ENCODE results near the gene ILDR1. TPM values are rescaled to one million over a fixed set of nuclear protein-coding genes. Genes with fewer than 3 reads are reported as not detected.

ILDR1 gene
- total and polyA plus RNA-seq, 7 experiments from 2014 or later = 0.19 to 0.31 TPM; not detected in 5

DNA sequence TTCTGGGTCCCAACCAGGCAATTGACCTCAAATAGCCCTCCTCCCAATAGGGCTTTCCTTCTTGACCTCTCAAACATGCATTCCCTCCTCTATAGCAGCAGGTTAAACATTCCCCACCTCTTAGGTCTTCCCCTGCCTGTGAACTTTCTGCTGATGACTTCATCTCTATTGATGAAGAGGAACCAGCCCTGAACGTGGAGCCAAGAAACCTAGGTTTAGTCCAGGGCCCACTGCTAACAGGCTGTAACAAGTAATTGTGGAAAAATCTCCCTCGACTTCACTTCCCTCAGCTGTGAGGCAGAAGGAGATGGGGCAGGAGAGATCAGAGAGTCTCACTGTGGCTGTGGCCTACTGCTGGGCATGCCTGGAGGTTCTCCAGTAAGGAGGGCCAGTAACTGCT, 24.7 kb downstream of the ILDR1 start:
- Mint-ChIP-seq H3K9me3 (no peaks in the 10 kb centered on the region), H3K36me3 (no peaks in the 10 kb centered on the region), H3K4me1 (peaks cover 4 to 26% (median 7%) of the 10 kb centered on the region in 7 donors), H3K4me3 (no peak overlapping the region), H3K27me3 (peaks cover 2 to 16% (median 9%) of the 10 kb centered on the region in 5 donors), H3K27ac (peak overlapping the region in 1 of 9 donors; percentile 7)
- no peak for DNase-seq
- Histone ChIP-seq H3K4me3 (ENCODE audit: low read length) (no peak overlapping the region), H3K27ac (ENCODE audit: low read depth, low read length) (no peak overlapping the region), H3K27me3 (ENCODE audit: control insufficient read depth in 2 of 2, insufficient read depth in 2 of 2, low read length in 2 of 2) (no peaks in the 10 kb centered on the region), H3K36me3 (ENCODE audit: control insufficient read depth in 2 of 3, insufficient read depth in 3 of 3, low read length in 3 of 3) (no peaks in the 10 kb centered on the region), H3K4me1 (ENCODE audit: control insufficient read depth in 2 of 2, insufficient read depth in 2 of 2, low read length in 2 of 2) (no peaks in the 10 kb centered on the region), H3K9me3 (ENCODE audit: control insufficient read depth in 2 of 3, low read length in 3 of 3) (no peaks in the 10 kb centered on the region)
- CTCF ChIA-PET = no interaction called here
- intact Hi-C loops (cut with micrococcal nuclease) = loop anchor here in 1 of 2 donors (5.0 kb wide), 1 partner anchor 95 kb away; no protein-coding TSS in a partner anchor
- POLR2A ChIA-PET = no interaction called here
- no peak for ATAC-seq

DNA sequence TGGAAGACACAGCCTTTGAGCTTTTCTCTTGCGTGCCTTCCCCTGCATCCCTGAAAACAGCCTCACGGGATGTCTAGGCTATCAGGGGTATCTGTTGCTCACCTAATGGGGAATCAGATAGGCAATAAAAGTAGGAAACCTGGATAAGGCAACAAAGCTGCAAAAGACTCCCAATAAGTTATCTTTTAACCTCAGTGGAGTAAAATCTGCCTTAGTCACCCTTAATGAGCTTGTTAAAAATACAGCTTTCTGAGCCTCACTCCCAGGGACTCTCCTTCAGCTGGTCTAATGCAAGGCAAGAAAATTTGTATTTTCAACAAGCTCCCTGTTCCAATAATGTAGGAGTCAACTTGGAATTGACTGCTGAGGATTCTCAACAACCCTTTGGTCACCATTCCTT, 25.6 kb downstream of the ILDR1 start:
- Histone ChIP-seq H3K4me1 (ENCODE audit: control insufficient read depth in 2 of 2, insufficient read depth in 2 of 2, low read length in 2 of 2) (no peaks in the 10 kb centered on the region), H3K27me3 (ENCODE audit: control insufficient read depth in 2 of 2, insufficient read depth in 2 of 2, low read length in 2 of 2) (no peaks in the 10 kb centered on the region), H3K36me3 (ENCODE audit: control insufficient read depth in 2 of 3, insufficient read depth in 3 of 3, low read length in 3 of 3) (no peaks in the 10 kb centered on the region), H3K4me3 (ENCODE audit: low read length) (no peak overlapping the region), H3K9me3 (ENCODE audit: control insufficient read depth in 2 of 3, low read length in 3 of 3) (no peaks in the 10 kb centered on the region), H3K27ac (ENCODE audit: low read depth, low read length) (no peak overlapping the region)
- intact Hi-C loops (cut with micrococcal nuclease) = loop anchor here in 1 of 2 donors (5.0 kb wide), 1 partner anchor 96 kb away; no protein-coding TSS in a partner anchor
- no peaks in the 10 kb centered on the region for H3K9me3 Mint-ChIP-seq
- H3K27ac Mint-ChIP-seq = peak overlapping the region in 1 of 9 donors; percentile 5
- DNase-seq (no peak), ATAC-seq (no peak)
- H3K4me1 Mint-ChIP-seq = peaks cover 4 to 26% (median 7%) of the 10 kb centered on the region in 7 donors
- ChIA-PET POLR2A (no interaction called here), CTCF (interaction anchor here (1.3 kb wide), 1 partner anchor 450 kb away, joined by 4 read pairs; the partner anchor contains the start of gene POLQ)
- no peak overlapping the region for H3K4me3 Mint-ChIP-seq
- no peaks in the 10 kb centered on the region for H3K36me3 Mint-ChIP-seq
- peaks cover 2 to 10% (median 6%) of the 10 kb centered on the region in 5 donors for H3K27me3 Mint-ChIP-seq

DNA sequence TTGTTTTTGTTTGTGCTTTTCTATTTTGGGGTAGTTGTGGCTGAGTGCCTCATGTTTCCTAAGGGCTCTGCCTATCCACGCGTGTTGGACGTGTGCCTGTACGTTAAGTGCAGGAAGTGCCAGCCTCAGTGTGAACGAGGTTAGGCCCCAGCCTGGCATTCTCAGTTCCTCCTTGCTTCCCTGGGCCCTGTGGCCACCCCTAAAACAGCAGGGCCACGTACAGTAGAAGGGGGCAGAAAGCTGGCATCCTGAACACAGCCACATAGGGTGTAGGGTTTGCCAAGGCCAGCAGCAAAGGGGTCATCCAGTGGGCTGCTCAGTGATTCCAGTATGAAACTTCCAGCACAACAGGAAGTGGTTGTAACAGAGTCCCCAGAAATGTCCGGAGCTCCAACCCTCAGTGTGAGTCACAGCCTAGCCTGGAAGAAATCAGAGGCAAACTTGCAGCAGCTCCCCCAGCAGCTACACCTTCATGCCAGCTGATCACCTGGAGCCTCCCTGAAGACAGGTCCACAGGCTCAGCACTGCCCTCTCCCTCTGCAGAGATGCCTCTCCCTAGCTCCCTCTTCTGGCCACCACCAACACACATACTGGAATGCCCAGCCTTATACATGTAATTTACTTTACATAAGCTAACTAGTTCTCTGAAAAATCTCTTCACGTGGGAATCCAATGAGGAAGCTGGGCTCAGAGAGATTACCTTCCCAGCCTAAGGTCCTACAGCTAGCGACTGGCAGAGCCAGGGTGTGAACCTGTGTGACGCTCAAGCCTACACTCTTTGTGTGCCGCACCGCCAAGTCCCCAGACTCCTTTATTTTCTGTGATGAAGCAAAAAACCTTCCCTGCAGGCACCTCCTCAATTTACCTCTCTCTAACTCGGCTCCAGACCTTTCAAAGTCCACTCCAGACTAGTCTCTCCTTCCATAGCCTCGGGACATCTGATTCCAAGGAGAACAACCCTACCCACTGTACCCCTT, 26.6 kb downstream of the ILDR1 start:
- Mint-ChIP-seq H3K9me3 (no peaks in the 10 kb centered on the region), H3K4me1 (peaks cover 4 to 26% (median 7%) of the 10 kb centered on the region in 7 donors), H3K4me3 (no peak overlapping the region), H3K27me3 (peaks cover 0 to 3% (median 0%) of the 10 kb centered on the region in 5 donors), H3K27ac (peak overlapping the region in 2 of 9 donors; percentile 7 to 54), H3K36me3 (no peaks in the 10 kb centered on the region)
- no peaks in the 10 kb centered on the region for H3K4me1 ChIP-seq (ENCODE audit: control insufficient read depth in 2 of 2, insufficient read depth in 2 of 2, low read length in 2 of 2)
- no peaks in the 10 kb centered on the region for H3K27me3 ChIP-seq (ENCODE audit: control insufficient read depth in 2 of 2, insufficient read depth in 2 of 2, low read length in 2 of 2)
- H3K9me3 ChIP-seq (ENCODE audit: control insufficient read depth in 2 of 3, low read length in 3 of 3) = no peaks in the 10 kb centered on the region
- ATAC-seq = peak; percentile 71
- no peak overlapping the region for H3K27ac ChIP-seq (ENCODE audit: low read depth, low read length)
- H3K4me3 ChIP-seq (ENCODE audit: low read length) = no peak overlapping the region
- DNase-seq = peak in 7 of 9 donors; percentile 9 to 40 (median 18)
- ChIA-PET POLR2A (no interaction called here), CTCF (interaction anchor here (1.0 to 1.3 kb wide), 2 partner anchors 448 to 449 kb away, joined by 3 to 4 read pairs; partner anchors contain the start of gene POLQ)
- intact Hi-C loops (cut with micrococcal nuclease) = loop anchor here (1.0 to 5.0 kb wide), 2 partner anchors 97 to 449 kb away; no protein-coding TSS in a partner anchor
- no peaks in the 10 kb centered on the region for H3K36me3 ChIP-seq (ENCODE audit: control insufficient read depth in 2 of 3, insufficient read depth in 3 of 3, low read length in 3 of 3)

DNA sequence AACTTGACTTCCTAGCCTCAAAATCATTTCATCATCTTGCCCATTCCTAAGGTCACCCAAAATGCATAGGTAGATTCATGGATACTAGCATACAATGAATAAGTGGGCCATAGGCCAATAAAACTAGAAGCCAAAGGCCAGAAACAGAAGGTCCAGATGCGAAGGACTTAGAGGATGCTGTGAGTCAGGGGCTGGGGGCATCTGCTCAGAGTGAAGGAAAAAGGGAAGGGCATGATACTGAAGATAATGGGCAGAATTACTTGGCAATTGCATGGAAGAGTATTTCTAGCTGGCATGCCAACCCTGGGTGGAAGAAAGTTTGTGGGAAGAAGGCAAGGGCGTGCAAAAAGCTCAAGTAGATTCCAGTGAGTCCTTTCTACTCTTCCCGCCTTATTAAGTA, 27.5 kb downstream of the ILDR1 start:
- intact Hi-C loops (cut with micrococcal nuclease) = no loop called here
- H3K27ac Mint-ChIP-seq = no peak overlapping the region
- no peaks in the 10 kb centered on the region for H3K9me3 Mint-ChIP-seq
- Histone ChIP-seq H3K4me3 (ENCODE audit: low read length) (no peak overlapping the region), H3K27ac (ENCODE audit: low read depth, low read length) (no peak overlapping the region), H3K27me3 (ENCODE audit: control insufficient read depth in 2 of 2, insufficient read depth in 2 of 2, low read length in 2 of 2) (no peaks in the 10 kb centered on the region), H3K4me1 (ENCODE audit: control insufficient read depth in 2 of 2, insufficient read depth in 2 of 2, low read length in 2 of 2) (no peaks in the 10 kb centered on the region), H3K36me3 (ENCODE audit: control insufficient read depth in 2 of 3, insufficient read depth in 3 of 3, low read length in 3 of 3) (no peaks in the 10 kb centered on the region), H3K9me3 (ENCODE audit: control insufficient read depth in 2 of 3, low read length in 3 of 3) (no peaks in the 10 kb centered on the region)
- no peak for DNase-seq
- peaks cover 4 to 26% (median 7%) of the 10 kb centered on the region in 7 donors for H3K4me1 Mint-ChIP-seq
- H3K36me3 Mint-ChIP-seq = no peaks in the 10 kb centered on the region
- ChIA-PET POLR2A (interaction anchor here (0.7 kb wide), 1 partner anchor 189 kb away, joined by 3 read pairs; no protein-coding TSS in a partner anchor), CTCF (no interaction called here)
- ATAC-seq = no peak
- peaks cover 0 to 3% (median 0%) of the 10 kb centered on the region in 5 donors for H3K27me3 Mint-ChIP-seq
- no peak overlapping the region for H3K4me3 Mint-ChIP-seq

DNA sequence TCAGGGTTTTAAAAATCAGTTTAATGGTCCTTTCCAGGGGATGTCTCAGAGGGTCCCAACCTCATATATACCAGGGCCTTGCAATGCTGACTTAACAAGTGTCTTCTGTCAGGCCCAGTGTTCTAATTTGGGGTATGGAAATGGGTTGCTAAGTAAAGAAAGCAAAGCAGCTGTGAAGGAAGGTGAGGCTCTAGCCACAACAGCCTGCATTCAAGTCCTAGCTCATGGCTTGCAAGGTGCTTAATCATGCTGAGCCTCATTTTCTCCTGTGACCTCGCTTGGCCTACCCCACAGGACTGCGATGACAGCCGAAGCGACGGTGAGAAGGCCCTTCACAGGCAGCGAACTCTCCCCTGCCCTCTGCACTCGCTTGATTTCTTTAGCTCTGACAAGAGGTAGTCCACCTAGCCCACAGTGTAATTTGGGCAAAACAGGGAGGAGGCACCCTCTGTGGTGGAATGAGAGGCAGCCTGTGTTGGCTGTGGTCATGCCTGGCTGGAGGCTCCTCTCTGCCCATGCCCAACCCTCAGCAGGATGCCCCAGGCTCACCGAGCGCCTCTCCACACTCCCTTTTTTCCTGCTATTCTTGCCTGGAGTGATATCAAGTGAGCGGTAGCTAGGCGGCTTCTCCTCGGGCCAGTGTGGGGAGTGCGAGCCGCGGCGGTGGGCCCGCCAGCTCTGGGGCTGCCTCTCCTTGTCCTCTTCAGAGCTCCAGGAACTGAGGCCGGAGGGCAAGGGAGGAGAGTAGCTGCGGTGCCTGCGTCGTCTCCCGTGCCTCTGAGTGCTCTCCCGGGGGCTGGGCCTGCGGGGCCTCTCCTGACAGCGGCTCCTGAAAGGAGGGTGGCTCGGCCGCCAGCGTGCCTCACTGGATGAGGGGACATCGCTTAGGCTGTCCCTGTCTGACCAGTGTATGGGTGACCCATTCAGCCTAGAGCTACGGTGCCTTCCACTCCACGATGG, 29.2 kb downstream of the ILDR1 start:
- H3K27ac ChIP-seq (ENCODE audit: low read depth, low read length) = no peak overlapping the region

DNA sequence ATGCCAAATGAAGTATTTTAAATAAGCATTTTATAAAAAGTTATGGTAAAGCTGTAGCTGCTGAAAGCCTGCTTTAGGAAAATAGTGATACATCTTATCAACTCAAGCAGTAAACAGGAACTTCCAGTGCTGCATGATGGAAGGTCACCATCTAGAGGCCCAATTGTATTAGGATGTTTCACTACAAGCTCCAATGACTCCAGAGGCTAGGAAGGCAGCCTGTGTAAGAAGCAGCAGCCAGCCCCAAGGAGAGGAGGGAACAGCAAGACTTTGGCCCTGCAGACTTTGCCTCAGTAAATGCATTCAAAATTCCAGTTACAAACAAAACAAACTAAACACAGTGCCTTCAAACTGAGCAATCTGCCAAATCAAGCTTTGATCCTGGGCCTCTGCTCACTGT, 32.1 kb downstream of the ILDR1 start:
- no peak overlapping the region for H3K27ac ChIP-seq (ENCODE audit: low read depth, low read length)
- DNase-seq (no peak), ATAC-seq (no peak)
- no peaks in the 10 kb centered on the region for H3K36me3 ChIP-seq (ENCODE audit: control insufficient read depth in 2 of 3, insufficient read depth in 3 of 3, low read length in 3 of 3)
- Mint-ChIP-seq H3K9me3 (peaks cover 0 to 7% (median 3%) of the 10 kb centered on the region in 11 donors), H3K36me3 (peaks cover 0 to 4% (median 0%) of the 10 kb centered on the region in 5 donors), H3K27ac (no peak overlapping the region), H3K4me1 (peaks cover 0 to 11% (median 0%) of the 10 kb centered on the region in 7 donors), H3K4me3 (no peak overlapping the region), H3K27me3 (peaks cover 0 to 19% (median 6%) of the 10 kb centered on the region in 5 donors)
- ChIA-PET CTCF (interaction anchor here (0.7 kb wide), 1 partner anchor 1724 kb away, joined by 3 read pairs; no protein-coding TSS in a partner anchor), POLR2A (no interaction called here)
- no peak overlapping the region for H3K4me3 ChIP-seq (ENCODE audit: low read length)
- intact Hi-C loops (cut with micrococcal nuclease) = no loop called here
- H3K27me3 ChIP-seq (ENCODE audit: control insufficient read depth in 2 of 2, insufficient read depth in 2 of 2, low read length in 2 of 2) = no peaks in the 10 kb centered on the region
- no peaks in the 10 kb centered on the region for H3K9me3 ChIP-seq (ENCODE audit: control insufficient read depth in 2 of 3, low read length in 3 of 3)
- H3K4me1 ChIP-seq (ENCODE audit: control insufficient read depth in 2 of 2, insufficient read depth in 2 of 2, low read length in 2 of 2) = no peaks in the 10 kb centered on the region

More for the DNA sequence above, 29.2 kb downstream of the ILDR1 start:
- H3K9me3 Mint-ChIP-seq = no peaks in the 10 kb centered on the region
- no peaks in the 10 kb centered on the region for H3K36me3 Mint-ChIP-seq
- H3K4me3 Mint-ChIP-seq = no peak overlapping the region
- Histone ChIP-seq H3K4me1 (ENCODE audit: control insufficient read depth in 2 of 2, insufficient read depth in 2 of 2, low read length in 2 of 2) (no peaks in the 10 kb centered on the region), H3K9me3 (ENCODE audit: control insufficient read depth in 2 of 3, low read length in 3 of 3) (no peaks in the 10 kb centered on the region), H3K27me3 (ENCODE audit: control insufficient read depth in 2 of 2, insufficient read depth in 2 of 2, low read length in 2 of 2) (no peaks in the 10 kb centered on the region), H3K4me3 (ENCODE audit: low read length) (no peak overlapping the region), H3K36me3 (ENCODE audit: control insufficient read depth in 2 of 3, insufficient read depth in 3 of 3, low read length in 3 of 3) (no peaks in the 10 kb centered on the region)
- intact Hi-C loops (cut with micrococcal nuclease) = no loop called here
- H3K27ac Mint-ChIP-seq = peak overlapping the region in 1 of 9 donors; percentile 21
- CTCF ChIA-PET = no interaction called here
- ATAC-seq = no peak
- peaks cover 0 to 15% (median 6%) of the 10 kb centered on the region in 5 donors for H3K27me3 Mint-ChIP-seq
- peaks cover 4 to 26% (median 7%) of the 10 kb centered on the region in 7 donors for H3K4me1 Mint-ChIP-seq
- POLR2A ChIA-PET = no interaction called here
- no peak for DNase-seq

Data from naive thymus-derived CD4-positive, alpha-beta T cell (primary cell).